ENCODE results near the gene ZCWPW2. TPM values are rescaled to one million over a fixed set of nuclear protein-coding genes. Genes with fewer than 3 reads are reported as not detected.

The ZCWPW2 gene
- total and polyA plus RNA-seq, 4 experiments from 2014 or later: 0.59 to 1.5 (median 0.76) TPM

DNA sequence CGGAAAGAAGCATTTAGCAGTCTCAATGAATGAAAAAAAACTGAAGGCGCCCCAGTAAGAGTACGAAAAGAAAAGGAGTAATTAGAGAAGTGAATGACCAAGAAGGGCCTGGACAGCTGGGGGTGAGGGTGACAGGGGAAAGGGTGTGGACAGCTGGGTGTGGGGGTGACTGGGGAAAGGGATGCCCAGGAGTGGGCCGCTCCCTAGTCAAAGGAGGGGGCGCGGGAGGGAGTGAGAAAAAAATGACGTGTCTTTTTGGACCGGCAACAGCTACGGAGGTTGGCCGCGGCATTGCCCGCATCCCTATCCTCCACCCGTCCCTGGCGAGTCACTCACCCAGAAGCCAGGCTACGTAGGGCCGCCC is 274 bp upstream of the ZCWPW2 start:
- peaks cover 43 to 69% (median 55%) of the 10 kb centered on the region in 4 donors for H3K4me1 Mint-ChIP-seq
- H3K36me3 Mint-ChIP-seq: peaks cover 16 to 30% of the 10 kb centered on the region in 2 donors
- intact Hi-C loops (cut with micrococcal nuclease): loop anchor here (2.0 to 5.0 kb wide), 3 partner anchors 19 to 979 kb away; partner anchors contain the start of gene NEK10

DNA sequence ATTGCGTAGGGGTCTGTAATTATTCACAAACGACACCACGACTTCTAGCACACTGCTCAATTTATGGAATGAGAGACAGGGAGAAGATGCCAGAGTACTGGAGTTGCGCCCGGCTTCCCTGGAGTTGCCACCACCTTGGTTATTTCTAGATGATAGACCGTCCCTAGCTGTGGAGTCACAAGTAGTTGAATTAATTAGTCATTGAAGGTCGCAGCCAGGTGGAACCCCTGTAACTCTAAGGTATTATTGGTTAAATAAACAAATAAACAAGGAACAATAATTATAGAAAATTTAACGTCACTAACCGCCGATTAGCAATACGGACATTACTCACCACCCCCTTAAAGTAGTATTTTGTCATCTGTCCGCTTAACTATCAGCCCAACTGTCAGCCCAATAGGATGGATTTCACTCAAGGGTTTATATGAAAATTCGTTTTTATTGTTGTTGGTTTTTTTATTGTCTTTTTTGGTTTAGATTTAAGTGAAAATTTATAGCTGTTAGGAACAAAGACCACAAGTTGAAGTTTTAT is 1.0 kb downstream of the ZCWPW2 start:
- intact Hi-C loops (cut with micrococcal nuclease): loop anchor here (1.0 to 5.0 kb wide), 5 partner anchors 21 to 981 kb away; partner anchors contain the start of genes CMC1, NEK10 and SLC4A7
- Histone ChIP-seq H3K4me1 (ENCODE audit: insufficient read depth, low read length) (peaks cover 48% of the 10 kb centered on the region), H3K27me3 (ENCODE audit: insufficient read depth, low read length) (no peaks in the 10 kb centered on the region), H3K4me3 (ENCODE audit: low read length in 2 of 2) (peak overlapping the region; percentile 85 to 94), H3K9me3 (ENCODE audit: control insufficient read depth in 1 of 2, low read length in 2 of 2) (no peaks in the 10 kb centered on the region), H3K27ac (ENCODE audit: low read depth, low read length) (peak overlapping the region; percentile 94), H3K36me3 (ENCODE audit: insufficient read depth, low read length) (no peaks in the 10 kb centered on the region)
- ChIA-PET POLR2A (ENCODE audit: partially characterized antibody) (interaction anchor here (0.9 to 2.4 kb wide), 19 partner anchors 10 to 980 kb away, joined by 3 to 23 read pairs (median 7); partner anchors contain the start of genes CMC1 and SLC4A7), CTCF (ENCODE audit: partially characterized antibody) (interaction anchor here (0.8 to 2.5 kb wide), 13 partner anchors 11 to 648 kb away, joined by 3 to 15 read pairs (median 4); partner anchors contain the start of gene EOMES)
- peaks cover 38 to 64% (median 49%) of the 10 kb centered on the region in 4 donors for H3K4me1 Mint-ChIP-seq
- no peaks in the 10 kb centered on the region for H3K27me3 Mint-ChIP-seq
- peak overlapping the region; percentile 97 to 100 (median 98) for H3K27ac Mint-ChIP-seq
- DNase-seq: no peak
- H3K36me3 Mint-ChIP-seq: peaks cover 24 to 32% of the 10 kb centered on the region in 2 donors
- peaks cover 0 to 20% (median 12%) of the 10 kb centered on the region in 8 donors for H3K9me3 Mint-ChIP-seq
- peak overlapping the region; percentile 93 to 99 (median 97) for H3K4me3 Mint-ChIP-seq

More for the DNA sequence above, 274 bp upstream of the ZCWPW2 start:
- CTCF ChIA-PET (ENCODE audit: partially characterized antibody): interaction anchor here (0.8 to 2.5 kb wide), 11 partner anchors 10 to 643 kb away, joined by 3 to 15 read pairs (median 4); partner anchors contain the start of gene EOMES
- no peak for DNase-seq
- Mint-ChIP-seq H3K27me3 (no peaks in the 10 kb centered on the region), H3K4me3 (peak overlapping the region; percentile 93 to 99 (median 97)), H3K9me3 (peaks cover 0 to 10% (median 4%) of the 10 kb centered on the region in 8 donors), H3K27ac (peak overlapping the region; percentile 97 to 100 (median 98))
- H3K27me3 ChIP-seq (ENCODE audit: insufficient read depth, low read length): no peaks in the 10 kb centered on the region
- POLR2A ChIA-PET (ENCODE audit: partially characterized antibody): interaction anchor here (1.0 to 2.4 kb wide), 16 partner anchors 8 to 867 kb away, joined by 3 to 23 read pairs (median 8); partner anchors contain the start of genes CMC1 and SLC4A7
- peaks cover 50% of the 10 kb centered on the region for H3K4me1 ChIP-seq (ENCODE audit: insufficient read depth, low read length)
- H3K9me3 ChIP-seq (ENCODE audit: control insufficient read depth in 1 of 2, low read length in 2 of 2): no peaks in the 10 kb centered on the region
- peak overlapping the region; percentile 94 for H3K27ac ChIP-seq (ENCODE audit: low read depth, low read length)
- H3K4me3 ChIP-seq (ENCODE audit: low read length in 2 of 2): peak overlapping the region; percentile 85 to 94
- H3K36me3 ChIP-seq (ENCODE audit: insufficient read depth, low read length): no peaks in the 10 kb centered on the region

GRCh38 chr3:28376424-28376823 is 27.9 kb downstream of the ZCWPW2 start:
- Mint-ChIP-seq H3K27ac (no peak overlapping the region), H3K9me3 (peaks cover 0 to 25% (median 20%) of the 10 kb centered on the region in 8 donors), H3K4me1 (peaks cover 0 to 2% (median 0%) of the 10 kb centered on the region in 4 donors), H3K4me3 (no peak overlapping the region), H3K36me3 (peaks cover 0 to 15% of the 10 kb centered on the region in 2 donors), H3K27me3 (peaks cover 1 to 2% of the 10 kb centered on the region in 2 donors)
- POLR2A ChIA-PET (ENCODE audit: partially characterized antibody): no interaction called here
- H3K27ac ChIP-seq (ENCODE audit: low read depth, low read length): no peak overlapping the region
- no peaks in the 10 kb centered on the region for H3K9me3 ChIP-seq (ENCODE audit: control insufficient read depth in 1 of 2, low read length in 2 of 2)
- intact Hi-C loops (cut with micrococcal nuclease): no loop called here
- H3K36me3 ChIP-seq (ENCODE audit: insufficient read depth, low read length): no peaks in the 10 kb centered on the region
- no peak for DNase-seq
- no peak overlapping the region for H3K4me3 ChIP-seq (ENCODE audit: low read length in 2 of 2)
- H3K4me1 ChIP-seq (ENCODE audit: insufficient read depth, low read length): no peaks in the 10 kb centered on the region
- CTCF ChIA-PET (ENCODE audit: partially characterized antibody): no interaction called here
- no peaks in the 10 kb centered on the region for H3K27me3 ChIP-seq (ENCODE audit: insufficient read depth, low read length)

DNA sequence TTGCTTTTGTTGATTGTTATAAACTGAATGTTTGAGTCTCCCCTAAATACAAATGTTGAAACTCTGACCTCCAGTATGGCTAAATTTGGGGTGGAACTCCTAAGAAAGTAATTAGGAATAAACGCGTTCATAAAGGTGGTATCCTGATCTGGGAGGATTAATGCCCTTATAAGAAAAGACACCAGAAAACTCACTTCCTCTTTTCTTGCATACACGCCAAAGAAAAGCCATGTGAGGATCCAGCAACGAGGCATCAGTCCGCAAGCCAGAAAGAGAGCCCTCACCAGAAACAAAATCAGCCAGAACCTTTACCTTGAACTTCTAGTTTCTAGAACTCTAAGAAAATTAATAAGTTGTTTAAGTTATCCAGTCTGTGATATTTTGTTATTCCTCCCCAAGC is 37.5 kb downstream of the ZCWPW2 start:
- no peak overlapping the region for H3K27ac Mint-ChIP-seq
- H3K27me3 ChIP-seq (ENCODE audit: insufficient read depth, low read length): no peaks in the 10 kb centered on the region
- H3K9me3 ChIP-seq (ENCODE audit: control insufficient read depth in 1 of 2, low read length in 2 of 2): no peaks in the 10 kb centered on the region
- peaks cover 4 to 6% of the 10 kb centered on the region in 2 donors for H3K36me3 Mint-ChIP-seq
- CTCF ChIA-PET (ENCODE audit: partially characterized antibody): no interaction called here
- no peaks in the 10 kb centered on the region for H3K4me1 Mint-ChIP-seq
- no peaks in the 10 kb centered on the region for H3K27me3 Mint-ChIP-seq
- peaks cover 0 to 38% (median 18%) of the 10 kb centered on the region in 8 donors for H3K9me3 Mint-ChIP-seq
- no peaks in the 10 kb centered on the region for H3K4me1 ChIP-seq (ENCODE audit: insufficient read depth, low read length)
- no peaks in the 10 kb centered on the region for H3K36me3 ChIP-seq (ENCODE audit: insufficient read depth, low read length)
- no peak overlapping the region for H3K27ac ChIP-seq (ENCODE audit: low read depth, low read length)
- DNase-seq: no peak
- no peak overlapping the region for H3K4me3 ChIP-seq (ENCODE audit: low read length in 2 of 2)
- POLR2A ChIA-PET (ENCODE audit: partially characterized antibody): no interaction called here
- H3K4me3 Mint-ChIP-seq: no peak overlapping the region
- intact Hi-C loops (cut with micrococcal nuclease): no loop called here

DNA sequence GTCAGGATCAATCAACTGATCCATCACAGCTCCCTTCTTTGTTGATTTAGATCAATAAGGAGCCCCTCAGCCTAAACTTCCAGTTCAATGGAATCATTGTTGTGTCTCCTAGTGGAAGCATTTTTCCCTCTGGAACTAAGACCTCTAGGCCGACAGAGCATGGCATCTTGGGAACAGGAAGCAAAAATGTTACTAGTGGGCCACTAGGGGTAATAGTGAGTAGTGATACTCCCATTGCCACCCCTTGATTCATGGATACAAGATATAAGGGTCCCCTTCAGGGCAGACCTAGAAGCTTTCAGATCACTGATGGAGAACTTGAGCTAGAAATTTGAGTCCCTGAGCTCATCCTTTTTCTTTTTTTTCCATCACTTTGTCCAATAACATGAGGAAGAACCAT is 40.5 kb downstream of the ZCWPW2 start:
- no peak overlapping the region for H3K4me3 ChIP-seq (ENCODE audit: low read length in 2 of 2)
- intact Hi-C loops (cut with micrococcal nuclease): no loop called here
- H3K9me3 Mint-ChIP-seq: peaks cover 0 to 66% (median 45%) of the 10 kb centered on the region in 8 donors

GRCh38 chr3:28399206-28399605 is 50.7 kb downstream of the ZCWPW2 start:
- no peaks in the 10 kb centered on the region for H3K27me3 ChIP-seq (ENCODE audit: insufficient read depth, low read length)
- Mint-ChIP-seq H3K9me3 (peaks cover 0 to 83% (median 74%) of the 10 kb centered on the region in 8 donors), H3K27me3 (no peaks in the 10 kb centered on the region), H3K4me1 (no peaks in the 10 kb centered on the region), H3K36me3 (peaks cover 0 to 5% of the 10 kb centered on the region in 2 donors), H3K4me3 (no peak overlapping the region), H3K27ac (no peak overlapping the region)
- CTCF ChIA-PET (ENCODE audit: partially characterized antibody): interaction anchor here (1.2 kb wide), 1 partner anchor 73 kb away, joined by 3 read pairs; no protein-coding TSS in a partner anchor
- no peak overlapping the region for H3K27ac ChIP-seq (ENCODE audit: low read depth, low read length)
- intact Hi-C loops (cut with micrococcal nuclease): no loop called here
- H3K36me3 ChIP-seq (ENCODE audit: insufficient read depth, low read length): no peaks in the 10 kb centered on the region
- POLR2A ChIA-PET (ENCODE audit: partially characterized antibody): no interaction called here
- no peaks in the 10 kb centered on the region for H3K4me1 ChIP-seq (ENCODE audit: insufficient read depth, low read length)
- DNase-seq: no peak
- H3K4me3 ChIP-seq (ENCODE audit: low read length in 2 of 2): no peak overlapping the region
- peaks cover 0 to 9% of the 10 kb centered on the region in 2 donors for H3K9me3 ChIP-seq (ENCODE audit: control insufficient read depth in 1 of 2, low read length in 2 of 2)

More for the DNA sequence above, 40.5 kb downstream of the ZCWPW2 start:
- Histone ChIP-seq H3K36me3 (ENCODE audit: insufficient read depth, low read length) (no peaks in the 10 kb centered on the region), H3K9me3 (ENCODE audit: control insufficient read depth in 1 of 2, low read length in 2 of 2) (no peaks in the 10 kb centered on the region), H3K4me1 (ENCODE audit: insufficient read depth, low read length) (no peaks in the 10 kb centered on the region), H3K27ac (ENCODE audit: low read depth, low read length) (no peak overlapping the region), H3K27me3 (ENCODE audit: insufficient read depth, low read length) (no peaks in the 10 kb centered on the region)
- ChIA-PET CTCF (ENCODE audit: partially characterized antibody) (no interaction called here), POLR2A (ENCODE audit: partially characterized antibody) (no interaction called here)
- peaks cover 6% of the 10 kb centered on the region in 2 donors for H3K36me3 Mint-ChIP-seq
- DNase-seq: no peak
- H3K27ac Mint-ChIP-seq: no peak overlapping the region
- H3K4me1 Mint-ChIP-seq: no peaks in the 10 kb centered on the region
- no peaks in the 10 kb centered on the region for H3K27me3 Mint-ChIP-seq
- H3K4me3 Mint-ChIP-seq: no peak overlapping the region

- Mint-ChIP-seq H3K27me3 (no peaks in the 10 kb centered on the region), H3K4me3 (no peak overlapping the region), H3K36me3 (peaks cover 4 to 5% of the 10 kb centered on the region in 2 donors), H3K27ac (no peak overlapping the region), H3K4me1 (no peaks in the 10 kb centered on the region), H3K9me3 (peaks cover 3 to 72% (median 50%) of the 10 kb centered on the region in 8 donors)
- Histone ChIP-seq H3K4me1 (ENCODE audit: insufficient read depth, low read length) (no peaks in the 10 kb centered on the region), H3K27me3 (ENCODE audit: insufficient read depth, low read length) (no peaks in the 10 kb centered on the region), H3K27ac (ENCODE audit: low read depth, low read length) (no peak overlapping the region), H3K36me3 (ENCODE audit: insufficient read depth, low read length) (no peaks in the 10 kb centered on the region), H3K4me3 (ENCODE audit: low read length in 2 of 2) (no peak overlapping the region), H3K9me3 (ENCODE audit: control insufficient read depth in 1 of 2, low read length in 2 of 2) (no peaks in the 10 kb centered on the region)
- ChIA-PET POLR2A (ENCODE audit: partially characterized antibody) (no interaction called here), CTCF (ENCODE audit: partially characterized antibody) (no interaction called here)
- no peak for DNase-seq
- intact Hi-C loops (cut with micrococcal nuclease): no loop called here
These were observed 57.7 kb downstream of the ZCWPW2 start for GRCh38 chr3:28406241-28406640.

Measured in CD4-positive, alpha-beta memory T cell (primary cell).